ENCODE measurements around the gene CSTF2. TPM values are rescaled to one million over a fixed set of nuclear protein-coding genes. Genes with fewer than 3 reads are reported as not detected.

Gene CSTF2
- total RNA-seq, 1 donor from 2014 or later, result 8.2 TPM

- no peak for DNase-seq (ENCODE audit: low spot score)
Measured at GRCh38 chrX:100870527-100870926, 50.3 kb downstream of the CSTF2 start.

- no peak for DNase-seq (ENCODE audit: low spot score)
Measured at GRCh38 chrX:100871594-100872560, 51.7 kb downstream of the CSTF2 start.

GRCh38 chrX:100874325-100874724, 54.1 kb downstream of the CSTF2 start, which contains the start of gene NOX1:
Gene NOX1, minus strand, starts transcription at chrX:100874359. Its CDS starts 220 bp downstream, at chrX:100874139.
- DNase-seq (ENCODE audit: low spot score), result no peak

GRCh38 chrX:100880368-100880767, 60.2 kb downstream of the CSTF2 start:
- DNase-seq (ENCODE audit: low spot score), result no peak

GRCh38 chrX:100883654-100884053, 63.5 kb downstream of the CSTF2 start:
- no peak for DNase-seq (ENCODE audit: low spot score)

Other genes starting within 250 kb of the CSTF2 start
- gene TNMD, start 235.5 kb upstream of the CSTF2 start, total RNA-seq, result 39.1 TPM
- 34.7 TPM for gene TSPAN6, start 183.6 kb upstream of the CSTF2 start, total RNA-seq
- 224 TPM for gene SRPX2, start 176.2 kb upstream of the CSTF2 start, total RNA-seq
- gene SYTL4, start 88.3 kb upstream of the CSTF2 start, total RNA-seq, result 12.3 TPM
- not detected for gene NOX1, start 54.0 kb downstream of the CSTF2 start, total RNA-seq
- gene XKRX, start 108.5 kb downstream of the CSTF2 start, total RNA-seq, result not detected
- not detected for gene ARL13A, start 149.3 kb downstream of the CSTF2 start, total RNA-seq
- 12.6 TPM for gene TRMT2B, start 231.7 kb downstream of the CSTF2 start, total RNA-seq

Measured in mesenteric fat pad (tissue), 1 donor.